ENCODE measurements around the gene GOLPH3L. TPM values are rescaled to one million over a fixed set of nuclear protein-coding genes. Genes with fewer than 3 reads are reported as not detected.

The GOLPH3L gene
- total RNA-seq, 4 donors from 2014 or later, result 16.8 to 29.2 (median 19.1) TPM

DNA sequence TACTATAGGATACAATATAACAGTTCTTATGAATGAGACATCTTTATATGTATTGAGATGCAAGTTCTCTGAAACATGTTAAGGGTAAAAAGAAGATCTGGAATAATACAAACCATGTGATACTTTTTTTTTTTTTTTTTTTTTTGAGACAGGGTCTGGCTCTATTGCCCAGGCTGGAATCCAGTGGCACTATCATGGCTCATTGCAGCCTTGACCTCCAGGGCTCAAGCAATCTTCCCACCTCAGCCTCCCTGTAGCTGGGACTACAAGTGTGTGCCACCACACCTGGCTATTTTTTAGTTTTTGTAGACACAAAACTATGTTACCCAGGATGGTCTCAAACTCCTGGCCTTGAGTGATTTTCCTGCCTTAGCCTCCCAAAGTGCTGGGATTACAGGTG lies 95.4 kb downstream of the GOLPH3L start:
- TF ChIP-seq, protein P1, sequence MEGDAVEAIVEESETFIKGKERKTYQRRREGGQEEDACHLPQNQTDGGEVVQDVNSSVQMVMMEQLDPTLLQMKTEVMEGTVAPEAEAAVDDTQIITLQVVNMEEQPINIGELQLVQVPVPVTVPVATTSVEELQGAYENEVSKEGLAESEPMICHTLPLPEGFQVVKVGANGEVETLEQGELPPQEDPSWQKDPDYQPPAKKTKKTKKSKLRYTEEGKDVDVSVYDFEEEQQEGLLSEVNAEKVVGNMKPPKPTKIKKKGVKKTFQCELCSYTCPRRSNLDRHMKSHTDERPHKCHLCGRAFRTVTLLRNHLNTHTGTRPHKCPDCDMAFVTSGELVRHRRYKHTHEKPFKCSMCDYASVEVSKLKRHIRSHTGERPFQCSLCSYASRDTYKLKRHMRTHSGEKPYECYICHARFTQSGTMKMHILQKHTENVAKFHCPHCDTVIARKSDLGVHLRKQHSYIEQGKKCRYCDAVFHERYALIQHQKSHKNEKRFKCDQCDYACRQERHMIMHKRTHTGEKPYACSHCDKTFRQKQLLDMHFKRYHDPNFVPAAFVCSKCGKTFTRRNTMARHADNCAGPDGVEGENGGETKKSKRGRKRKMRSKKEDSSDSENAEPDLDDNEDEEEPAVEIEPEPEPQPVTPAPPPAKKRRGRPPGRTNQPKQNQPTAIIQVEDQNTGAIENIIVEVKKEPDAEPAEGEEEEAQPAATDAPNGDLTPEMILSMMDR (IDR thresholded peaks at IDR 0.05; ENCODE audit: low read depth), result no peak

DNA sequence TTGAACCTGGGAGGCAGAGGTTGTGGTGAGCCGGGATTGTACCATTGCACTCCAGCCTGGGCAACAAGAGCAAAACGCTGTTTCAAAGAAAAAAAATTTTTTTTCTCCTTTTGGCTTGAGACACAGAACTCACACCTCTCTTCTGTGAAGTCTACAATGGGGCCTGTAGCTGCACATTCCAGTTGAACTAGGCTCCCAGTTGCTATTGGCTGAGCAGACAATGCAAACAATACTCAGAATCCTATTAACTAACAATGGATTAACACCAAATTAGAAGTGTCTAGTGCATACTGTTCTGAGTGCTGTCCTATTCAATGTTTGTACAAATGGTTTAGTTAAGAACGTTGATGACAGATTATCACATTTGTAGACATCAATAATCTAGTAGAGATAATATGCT lies 100.0 kb downstream of the GOLPH3L start:
- TF ChIP-seq, protein P1 (IDR thresholded peaks at IDR 0.05; ENCODE audit: low read depth), result no peak

Small RNA genes lying within 50 kb of the gene (small RNA-seq; reads per million reads assigned to genes)
- gene RF00015 (not detected), gene RF00561 (not detected), gene RNU6-1042P (not detected)

Other genes starting within 250 kb of the GOLPH3L start
- gene TARS2, start 209.7 kb downstream of the GOLPH3L start, total RNA-seq, result 10 to 100 TPM in 3 of 4 donors, 1 to 10 TPM in 1; 8.2 to 16.7 (median 15.9) TPM
- 10 to 100 TPM; 12.1 to 53.2 (median 29.5) TPM for gene ECM1, start 189.0 kb downstream of the GOLPH3L start, total RNA-seq
- not detected for gene FALEC, start 181.4 kb downstream of the GOLPH3L start, total RNA-seq
- 10 to 100 TPM; 36.3 to 53.9 (median 49.1) TPM for gene ADAMTSL4, start 147.7 kb downstream of the GOLPH3L start, total RNA-seq
- 100 to 1,000 TPM; 180 to 328 (median 225) TPM for gene MCL1, start 117.5 kb downstream of the GOLPH3L start, total RNA-seq
- 100 to 1,000 TPM; 109 to 165 (median 114) TPM for gene ENSA, start 67.5 kb downstream of the GOLPH3L start, total RNA-seq
- 1 to 10 TPM in 2 of 4 donors, not detected in 2; 2.4 to 4.4 TPM for gene HORMAD1, start 23.7 kb upstream of the GOLPH3L start, total RNA-seq
- gene CTSS, start 68.6 kb upstream of the GOLPH3L start, total RNA-seq, result 100 to 1,000 TPM in 3 of 4 donors, 10 to 100 TPM in 1; 72.2 to 903 (median 174) TPM
- gene CTSK, start 111.1 kb upstream of the GOLPH3L start, total RNA-seq, result 100 to 1,000 TPM in 3 of 4 donors, 10 to 100 TPM in 1; 77.2 to 290 (median 235) TPM
- 10 to 100 TPM; 59.7 to 75.5 (median 67.5) TPM for gene ARNT, start 179.4 kb upstream of the GOLPH3L start, total RNA-seq
- gene CTXND2, start 190.0 kb upstream of the GOLPH3L start, total RNA-seq, result not detected
- 10 to 100 TPM; 32.3 to 41.4 (median 39.5) TPM for gene SETDB1, start 229.2 kb upstream of the GOLPH3L start, total RNA-seq